ENCODE results near the gene NR1H2.
A peak's percentile ranks its signal among the peaks of the same experiment; 100 is the strongest.

Gene NR1H2

GRCh38 chr19:50414864-50415660, 38.8 kb downstream of the NR1H2 start:
- no peak overlapping the region for H3K27ac ChIP-seq (ENCODE audit: low read depth, low read length)
- peaks cover 18 to 30% (median 24%) of the 10 kb centered on the region in 5 donors for H3K27me3 ChIP-seq (ENCODE audit: control insufficient read depth in 5 of 5, insufficient read depth in 4 of 5, low read length in 5 of 5)
- peaks cover 0 to 13% (median 2%) of the 10 kb centered on the region in 5 donors for H3K36me3 ChIP-seq (ENCODE audit: control insufficient read depth in 5 of 5, insufficient read depth in 5 of 5, low read length in 5 of 5)
- H3K4me3 ChIP-seq (ENCODE audit: low read depth in 1 of 5, low read length in 5 of 5): no peak overlapping the region
- H3K9me3 ChIP-seq (ENCODE audit: control insufficient read depth in 5 of 5, low read length in 5 of 5): no peaks in the 10 kb centered on the region
- peaks cover 0 to 14% (median 2%) of the 10 kb centered on the region in 5 donors for H3K4me1 ChIP-seq (ENCODE audit: control insufficient read depth in 5 of 5, insufficient read depth in 5 of 5, low read length in 5 of 5)
- H3K9ac ChIP-seq (ENCODE audit: low read length in 5 of 5): peak overlapping the region in 1 of 5 donors; percentile 53

GRCh38 chr19:50415661-50416033, 39.4 kb downstream of the NR1H2 start:
- Histone ChIP-seq H3K4me1 (ENCODE audit: control insufficient read depth in 5 of 5, insufficient read depth in 5 of 5, low read length in 5 of 5) (peaks cover 0 to 14% (median 2%) of the 10 kb centered on the region in 5 donors), H3K9me3 (ENCODE audit: control insufficient read depth in 5 of 5, low read length in 5 of 5) (no peaks in the 10 kb centered on the region), H3K4me3 (ENCODE audit: low read depth in 1 of 5, low read length in 5 of 5) (no peak overlapping the region), H3K27ac (ENCODE audit: low read depth, low read length) (no peak overlapping the region), H3K36me3 (ENCODE audit: control insufficient read depth in 5 of 5, insufficient read depth in 5 of 5, low read length in 5 of 5) (peaks cover 0 to 9% (median 2%) of the 10 kb centered on the region in 5 donors), H3K9ac (ENCODE audit: low read length in 5 of 5) (no peak overlapping the region), H3K27me3 (ENCODE audit: control insufficient read depth in 5 of 5, insufficient read depth in 4 of 5, low read length in 5 of 5) (peaks cover 18 to 31% (median 24%) of the 10 kb centered on the region in 5 donors)

- Histone ChIP-seq H3K27ac (ENCODE audit: low read depth, low read length) (no peak overlapping the region), H3K4me1 (ENCODE audit: control insufficient read depth in 5 of 5, insufficient read depth in 5 of 5, low read length in 5 of 5) (peaks cover 0 to 14% (median 2%) of the 10 kb centered on the region in 5 donors), H3K4me3 (ENCODE audit: low read depth in 1 of 5, low read length in 5 of 5) (no peak overlapping the region), H3K9me3 (ENCODE audit: control insufficient read depth in 5 of 5, low read length in 5 of 5) (peaks cover 0 to 2% (median 0%) of the 10 kb centered on the region in 5 donors), H3K27me3 (ENCODE audit: control insufficient read depth in 5 of 5, insufficient read depth in 4 of 5, low read length in 5 of 5) (peaks cover 20 to 31% (median 27%) of the 10 kb centered on the region in 5 donors), H3K36me3 (ENCODE audit: control insufficient read depth in 5 of 5, insufficient read depth in 5 of 5, low read length in 5 of 5) (peaks cover 0 to 5% (median 2%) of the 10 kb centered on the region in 5 donors), H3K9ac (ENCODE audit: low read length in 5 of 5) (no peak overlapping the region)
These were observed 40.0 kb downstream of the NR1H2 start for GRCh38 chr19:50416034-50416977.

GRCh38 chr19:50417111-50418081, 41.1 kb downstream of the NR1H2 start:
- H3K4me3 ChIP-seq (ENCODE audit: low read depth in 1 of 5, low read length in 5 of 5): no peak overlapping the region

GRCh38 chr19:50418176-50419021, 42.1 kb downstream of the NR1H2 start, which contains the start of gene SPIB:
Gene SPIB, plus strand, starts transcription at chr19:50418938. Its CDS starts 25 bp downstream, at chr19:50418963.
- H3K9me3 ChIP-seq (ENCODE audit: control insufficient read depth in 5 of 5, low read length in 5 of 5): peaks cover 0 to 2% (median 0%) of the 10 kb centered on the region in 5 donors
- H3K36me3 ChIP-seq (ENCODE audit: control insufficient read depth in 5 of 5, insufficient read depth in 5 of 5, low read length in 5 of 5): peaks cover 0 to 4% (median 2%) of the 10 kb centered on the region in 5 donors
- H3K27me3 ChIP-seq (ENCODE audit: control insufficient read depth in 5 of 5, insufficient read depth in 4 of 5, low read length in 5 of 5): peaks cover 20 to 39% (median 36%) of the 10 kb centered on the region in 5 donors
- H3K27ac ChIP-seq (ENCODE audit: low read depth, low read length): no peak within 1 kb of the TSS
- no peak within 1 kb of the TSS for H3K4me3 ChIP-seq (ENCODE audit: low read depth in 1 of 5, low read length in 5 of 5)
- H3K4me1 ChIP-seq (ENCODE audit: control insufficient read depth in 5 of 5, insufficient read depth in 5 of 5, low read length in 5 of 5): peaks cover 0 to 14% (median 2%) of the 10 kb centered on the region in 5 donors
- H3K9ac ChIP-seq (ENCODE audit: low read length in 5 of 5): no peak within 1 kb of the TSS

More at GRCh38 chr19:50417111-50418081, 41.1 kb downstream of the NR1H2 start:
- Histone ChIP-seq H3K9me3 (ENCODE audit: control insufficient read depth in 5 of 5, low read length in 5 of 5) (peaks cover 0 to 2% (median 0%) of the 10 kb centered on the region in 5 donors), H3K27ac (ENCODE audit: low read depth, low read length) (no peak overlapping the region), H3K4me1 (ENCODE audit: control insufficient read depth in 5 of 5, insufficient read depth in 5 of 5, low read length in 5 of 5) (peaks cover 0 to 14% (median 2%) of the 10 kb centered on the region in 5 donors), H3K27me3 (ENCODE audit: control insufficient read depth in 5 of 5, insufficient read depth in 4 of 5, low read length in 5 of 5) (peaks cover 20 to 35% (median 32%) of the 10 kb centered on the region in 5 donors), H3K36me3 (ENCODE audit: control insufficient read depth in 5 of 5, insufficient read depth in 5 of 5, low read length in 5 of 5) (peaks cover 0 to 5% (median 2%) of the 10 kb centered on the region in 5 donors), H3K9ac (ENCODE audit: low read length in 5 of 5) (no peak overlapping the region)

GRCh38 chr19:50419022-50419579, 42.8 kb downstream of the NR1H2 start:
- H3K4me3 ChIP-seq (ENCODE audit: low read depth in 1 of 5, low read length in 5 of 5): no peak overlapping the region
- H3K36me3 ChIP-seq (ENCODE audit: control insufficient read depth in 5 of 5, insufficient read depth in 5 of 5, low read length in 5 of 5): no peaks in the 10 kb centered on the region
- no peak overlapping the region for H3K27ac ChIP-seq (ENCODE audit: low read depth, low read length)
- H3K9ac ChIP-seq (ENCODE audit: low read length in 5 of 5): no peak overlapping the region
- peaks cover 0 to 14% (median 2%) of the 10 kb centered on the region in 5 donors for H3K4me1 ChIP-seq (ENCODE audit: control insufficient read depth in 5 of 5, insufficient read depth in 5 of 5, low read length in 5 of 5)
- H3K27me3 ChIP-seq (ENCODE audit: control insufficient read depth in 5 of 5, insufficient read depth in 4 of 5, low read length in 5 of 5): peaks cover 20 to 41% (median 39%) of the 10 kb centered on the region in 5 donors
- H3K9me3 ChIP-seq (ENCODE audit: control insufficient read depth in 5 of 5, low read length in 5 of 5): peaks cover 0 to 2% (median 0%) of the 10 kb centered on the region in 5 donors

- Histone ChIP-seq H3K36me3 (ENCODE audit: control insufficient read depth in 5 of 5, insufficient read depth in 5 of 5, low read length in 5 of 5) (no peaks in the 10 kb centered on the region), H3K27ac (ENCODE audit: low read depth, low read length) (no peak overlapping the region), H3K9me3 (ENCODE audit: control insufficient read depth in 5 of 5, low read length in 5 of 5) (peaks cover 0 to 2% (median 0%) of the 10 kb centered on the region in 5 donors), H3K4me1 (ENCODE audit: control insufficient read depth in 5 of 5, insufficient read depth in 5 of 5, low read length in 5 of 5) (peaks cover 0 to 13% (median under 1%) of the 10 kb centered on the region in 5 donors), H3K9ac (ENCODE audit: low read length in 5 of 5) (no peak overlapping the region), H3K27me3 (ENCODE audit: control insufficient read depth in 5 of 5, insufficient read depth in 4 of 5, low read length in 5 of 5) (peaks cover 20 to 41% (median 39%) of the 10 kb centered on the region in 5 donors), H3K4me3 (ENCODE audit: low read depth in 1 of 5, low read length in 5 of 5) (no peak overlapping the region)
These were observed 43.4 kb downstream of the NR1H2 start for GRCh38 chr19:50419580-50420035.

GRCh38 chr19:50420127-50420526, 43.9 kb downstream of the NR1H2 start:
- H3K27me3 ChIP-seq (ENCODE audit: control insufficient read depth in 5 of 5, insufficient read depth in 4 of 5, low read length in 5 of 5): peaks cover 20 to 41% (median 39%) of the 10 kb centered on the region in 5 donors
- no peak overlapping the region for H3K9ac ChIP-seq (ENCODE audit: low read length in 5 of 5)
- H3K4me3 ChIP-seq (ENCODE audit: low read depth in 1 of 5, low read length in 5 of 5): no peak overlapping the region
- no peak overlapping the region for H3K27ac ChIP-seq (ENCODE audit: low read depth, low read length)
- peaks cover 0 to 2% (median 0%) of the 10 kb centered on the region in 5 donors for H3K9me3 ChIP-seq (ENCODE audit: control insufficient read depth in 5 of 5, low read length in 5 of 5)
- H3K36me3 ChIP-seq (ENCODE audit: control insufficient read depth in 5 of 5, insufficient read depth in 5 of 5, low read length in 5 of 5): no peaks in the 10 kb centered on the region
- peaks cover 0 to 9% (median 0%) of the 10 kb centered on the region in 5 donors for H3K4me1 ChIP-seq (ENCODE audit: control insufficient read depth in 5 of 5, insufficient read depth in 5 of 5, low read length in 5 of 5)

Data from subcutaneous abdominal adipose tissue (tissue), 5 donors.